H1 (cell line): ENCODE results near the gene RRP9. TPM values are rescaled to one million over a fixed set of nuclear protein-coding genes. Genes with fewer than 3 reads are reported as not detected.

Experiments
- CTCF ChIA-PET: fragments of 300-600 bp; sonication (Branson Sonifier 250); formaldehyde crosslinking; loops from one replicate; lab custom pipeline; 2021; ENCODE audit not compliant: partially characterized antibody; lab: Charles Lee
- POLR2A ChIA-PET: fragments of 300-600 bp; sonication (Branson Sonifier 250); formaldehyde crosslinking; loops from one replicate; lab custom pipeline; 2021; ENCODE audit warnings: inconsistent platforms; ENCODE audit not compliant: partially characterized antibody; lab: Charles Lee
- DNase-seq, 2 experiments: peaks; one replicate each; pipeline versions ENCODE4 v3.0.0 to v3.0.0-alpha.2; 2010 to 2022; ENCODE audit warnings: low spot score in 2 of 2, low read depth in 1 of 2, mixed read lengths in 1 of 2
- FAIRE-seq: peaks from 2 replicates; lab custom pipeline; 2011; peaks lifted over from hg19 to GRCh38; lab: Jason Lieb, UNC
- H2AFZ ChIP-seq: 2 replicates; pipeline ENCODE4 v1.8.1; 2012; ENCODE audit warnings: low read length, inconsistent platforms
- H2AK5ac ChIP-seq: 2 replicates; pipeline ENCODE4 v1.6.1; 2013; ENCODE audit warnings: low read depth, low read length
- H2BK120ac ChIP-seq: replicated peaks from 2 replicates; pipeline ENCODE3; 2013; ENCODE audit warnings: low read depth, low read length, inconsistent platforms
- H2BK12ac ChIP-seq: 2 replicates; pipeline ENCODE4 v1.6.1; 2013; ENCODE audit warnings: low read depth, low read length
- H2BK15ac ChIP-seq: 2 replicates; pipeline ENCODE4 v1.6.1; 2013; ENCODE audit warnings: low read length
- H2BK20ac ChIP-seq: 2 replicates; pipeline ENCODE4 v1.6.1; 2013; ENCODE audit warnings: low read length
- H2BK5ac ChIP-seq: 2 replicates; pipeline ENCODE4 v1.6.1; 2013; ENCODE audit warnings: low read depth, low read length
- H3K14ac ChIP-seq: 2 replicates; pipeline ENCODE4 v1.6.1; 2013; ENCODE audit warnings: inconsistent platforms; ENCODE audit not compliant: insufficient read length
- H3K18ac ChIP-seq: 2 replicates; pipeline ENCODE4 v1.6.1; 2013; ENCODE audit warnings: low read length; ENCODE audit errors: extremely low read depth
- H3K23ac ChIP-seq: 2 replicates; pipeline ENCODE4 v1.6.1; 2013; ENCODE audit warnings: inconsistent platforms; ENCODE audit not compliant: insufficient read length
- H3K23me2 ChIP-seq: 2 replicates; pipeline ENCODE4 v1.6.1; 2013; ENCODE audit warnings: low read depth, low read length
- H3K27ac ChIP-seq: 2 replicates; pipeline ENCODE4 v1.6.1; 2011; ENCODE audit warnings: low read depth, low read length, inconsistent platforms
- H3K27me3 ChIP-seq, 4 experiments: replicated peaks in 1 of 4; 1 replicate in 1 of 4; 2 replicates in 3 of 4; pipeline versions ENCODE4 v1.6.1 to v1.8.1; 2011 to 2013; ENCODE audit warnings: low read length in 3 of 4, mild to moderate bottlenecking in 3 of 4, inconsistent platforms in 2 of 4, mixed read lengths in 2 of 4, moderate library complexity in 1 of 4; ENCODE audit not compliant: control insufficient read depth in 3 of 4, insufficient read depth in 3 of 4; ENCODE audit errors: extremely low read depth in 1 of 4
- H3K36me3 ChIP-seq, 4 experiments: 2 replicates each; pipeline versions ENCODE4 v1.6.1 to v1.8.1; 2011 to 2013; ENCODE audit warnings: mild to moderate bottlenecking in 4 of 4, low read length in 3 of 4, moderate library complexity in 2 of 4, control low read depth in 1 of 4, inconsistent platforms in 1 of 4; ENCODE audit not compliant: insufficient read depth in 4 of 4, control insufficient read depth in 2 of 4
- H3K4ac ChIP-seq: replicated peaks from 2 replicates; pipeline ENCODE3; 2013; ENCODE audit warnings: low read length, low read depth, mixed read lengths, inconsistent platforms; ENCODE audit not compliant: insufficient read length
- H3K4me1 ChIP-seq, 4 experiments: replicated peaks in 1 of 4; 1 replicate in 1 of 4; 2 replicates in 3 of 4; pipeline versions ENCODE4 v1.6.1 to v1.8.1; 2011 to 2013; ENCODE audit warnings: low read length in 3 of 4, inconsistent platforms in 2 of 4, mixed read lengths in 1 of 4; ENCODE audit not compliant: insufficient read depth in 4 of 4, control insufficient read depth in 3 of 4
- H3K4me2 ChIP-seq, 2 experiments: 2 replicates each; pipeline versions ENCODE4 v1.6.1 to v1.8.1; 2011 to 2013; ENCODE audit warnings: low read depth in 2 of 2, low read length in 2 of 2, control low read depth in 1 of 2, inconsistent platforms in 1 of 2, mild to moderate bottlenecking in 1 of 2; ENCODE audit not compliant: insufficient read depth in 1 of 2
- H3K4me3 ChIP-seq, 4 experiments: fragments of 200-600, 300-600 bp in 1 of 4; sonication (generic), shearing (Covaris generic), sonication (Bioruptor Twin) in 1 of 4; 2 replicates each; pipeline versions ENCODE4 v1.5.1 to v1.8.1; 2011 to 2016; ENCODE audit warnings: low read length in 4 of 4, low read depth in 3 of 4, control low read depth in 2 of 4, inconsistent platforms in 2 of 4, mild to moderate bottlenecking in 2 of 4, mixed read lengths in 1 of 4, moderate library complexity in 1 of 4; ENCODE audit not compliant: insufficient read depth in 2 of 4; ENCODE audit errors: extremely low read depth in 1 of 4
- H3K56ac ChIP-seq: replicated peaks from 2 replicates; pipeline ENCODE3; 2013; ENCODE audit warnings: low read depth, mild to moderate bottlenecking, mixed read lengths, low read length, inconsistent platforms; ENCODE audit not compliant: insufficient read length
- H3K79me1 ChIP-seq: 2 replicates; pipeline ENCODE4 v1.6.1; 2013; ENCODE audit warnings: low read depth, low read length, control low read depth
- H3K79me2 ChIP-seq, 2 experiments: 2 replicates each; pipeline versions ENCODE4 v1.6.1 to v1.8.1; 2012 to 2013; ENCODE audit warnings: low read length in 2 of 2, mild to moderate bottlenecking in 2 of 2, inconsistent platforms in 1 of 2; ENCODE audit not compliant: insufficient read depth in 2 of 2, control insufficient read depth in 1 of 2
- H3K9ac ChIP-seq, 4 experiments: replicated peaks in 1 of 4; 1 replicate in 1 of 4; 2 replicates in 3 of 4; pipeline versions ENCODE4 v1.6.1 to v1.8.1; 2011 to 2013; ENCODE audit warnings: low read depth in 3 of 4, low read length in 3 of 4, control low read depth in 2 of 4, mild to moderate bottlenecking in 2 of 4, moderate library complexity in 2 of 4, inconsistent platforms in 1 of 4; ENCODE audit errors: extremely low read depth in 1 of 4
- H3K9me3 ChIP-seq, 2 experiments: 2 replicates each; pipeline versions ENCODE4 v1.6.1 to v1.8.1; 2012 to 2013; ENCODE audit warnings: mild to moderate bottlenecking in 2 of 2, moderate library complexity in 2 of 2, control low read depth in 1 of 2, inconsistent platforms in 1 of 2, low read depth in 1 of 2, low read length in 1 of 2, mixed read lengths in 1 of 2; ENCODE audit not compliant: insufficient read depth in 2 of 2
- H4K20me1 ChIP-seq, 2 experiments: replicated peaks in 1 of 2; 2 replicates each; pipeline versions ENCODE3 to v1.8.1; 2011 to 2013; ENCODE audit warnings: inconsistent platforms in 2 of 2, low read length in 2 of 2, mild to moderate bottlenecking in 1 of 2; ENCODE audit not compliant: insufficient read depth in 2 of 2, control insufficient read depth in 1 of 2
- H4K5ac ChIP-seq: 2 replicates; pipeline ENCODE4 v1.6.1; 2013; ENCODE audit warnings: low read length, low read depth, mixed read lengths, inconsistent platforms; ENCODE audit not compliant: insufficient read length
- H4K8ac ChIP-seq: 2 replicates; pipeline ENCODE4 v1.8.0; 2013; ENCODE audit warnings: mild to moderate bottlenecking, moderate library complexity, low read length, inconsistent platforms; ENCODE audit not compliant: insufficient read depth; ENCODE audit errors: extremely low read depth
- H4K91ac ChIP-seq: replicated peaks from 2 replicates; pipeline ENCODE3; 2013; ENCODE audit warnings: low read length, mixed read lengths, inconsistent platforms; ENCODE audit not compliant: insufficient read length
- SAP30 ChIP-seq: fragments of 300-600 bp; sonication (generic); IDR thresholded peaks from 2 replicates; pipeline ENCODE4 v1.7.1; 2012; ENCODE audit warnings: low read length, moderate library complexity, mild to moderate bottlenecking, inconsistent platforms; ENCODE audit not compliant: insufficient read depth, insufficient replicate concordance
- YY1 ChIP-seq: IDR thresholded peaks from 2 replicates; pipeline ENCODE4 v1.6.1; 2011; ENCODE audit warnings: low read depth, mild to moderate bottlenecking, low read length
- WGBS, 2 experiments: shearing (Covaris generic) in 1 of 2; methylation state at CpG; one replicate each; pipeline versions ENCODE4 v1.1.6 to v1.1.7; 2013 to 2015; ENCODE audit warnings: low lambda C conversion rate in 2 of 2, mixed read lengths in 2 of 2, inconsistent platforms in 1 of 2, low coverage in 1 of 2, missing lambda C conversion rate in 1 of 2; ENCODE audit not compliant: insufficient replicate concordance in 2 of 2, insufficient coverage in 1 of 2, insufficient read length in 1 of 2; ENCODE audit errors: extremely low coverage in 1 of 2, missing lambda C conversion rate in 1 of 2; 5-methylcytosine and 5-hydroxymethylcytosine counted together
- polyA plus RNA-seq, 7 experiments: library from polyadenylated mRNA; depleted of rRNA in 3 of 7; stranded (reverse) in 5 of 7; unstranded in 2 of 7; fragments of >200 nt in 5 of 7; fragments of 200-250 nt in 2 of 7; gene quantifications; 1 replicate in 5 of 7; 2 replicates in 1 of 7; 4 replicates in 1 of 7; pipeline versions ENCODE4 v1.2.1 to v1.2.3, GENCODE V29; 2011 to 2013; ENCODE audit warnings: missing spikeins in 2 of 7, mixed read lengths in 2 of 7
- total RNA-seq: library from RNA; stranded (reverse); fragmentation: NEBNext Ultra II Directional; extraction: Animal tissue kit (Norgen Biotek cat#: 25700); gene quantifications from 2 replicates; pipeline ENCODE4 v1.2.1, GENCODE V29; 2021

Gene RRP9
- total and polyA plus RNA-seq, 2 of the 8 experiments (the other 6 are each of a cell fraction or from before 2014, with no cell fraction given): 55.6 to 68.9 TPM

DNA sequence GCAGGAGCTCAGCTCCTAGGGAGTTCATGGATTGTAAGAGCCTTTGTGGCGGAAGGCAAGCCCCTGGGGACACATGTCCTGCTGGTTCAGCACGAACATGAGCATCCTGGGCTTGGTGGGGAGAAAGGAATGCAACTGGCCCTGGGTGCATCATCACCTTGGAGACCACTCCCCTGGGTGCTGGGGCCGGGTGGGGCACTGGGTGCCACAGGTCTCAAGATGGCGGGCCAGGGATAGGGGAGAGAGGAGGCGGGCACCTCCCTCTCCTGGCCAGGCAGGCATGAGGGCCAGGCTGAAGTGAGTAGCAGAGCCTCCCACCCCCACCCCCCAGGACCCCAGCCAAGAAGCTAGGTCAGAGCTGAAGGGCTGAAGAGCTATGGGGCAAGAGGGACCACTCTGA, 24.8 kb upstream of the RRP9 start:
- peak overlapping the region; percentile 77 to 85 for H3K4me2 ChIP-seq
- H2BK15ac ChIP-seq: peak overlapping the region; percentile 46; the same call in 1 of the 2 replicates
- H3K9me3 ChIP-seq: no peaks in the 10 kb centered on the region
- H2BK5ac ChIP-seq: peak overlapping the region; percentile 44; the same call in 1 of the 2 replicates
- H3K18ac ChIP-seq: peak overlapping the region; percentile 90
- no peak overlapping the region; the same call in 1 of the 2 replicates for H4K8ac ChIP-seq
- H3K27ac ChIP-seq: no peak overlapping the region
- H2BK120ac ChIP-seq: no peak overlapping the region
- no peaks in the 10 kb centered on the region for H3K79me2 ChIP-seq
- H4K5ac ChIP-seq: no peak overlapping the region
- 0 out of 2 replicates have a peak, but pooled peaks have one; percentile 12 for TF ChIP-seq YY1
- no peak for TF ChIP-seq SAP30
- no peak overlapping the region for H3K56ac ChIP-seq
- peak overlapping the region; percentile 17 for H4K91ac ChIP-seq
- 0 out of 2 replicates have a peak overlapping the region, but pooled peaks have one; percentile 61 for H2BK20ac ChIP-seq
- WGBS, 2 experiments: 86% methylated on average over 5 of the region's 5 CpGs; no CpG with 5 or more reads in 1 of the 2 experiments
- peak overlapping the region; percentile 80; the same call in 1 of the 2 replicates for H2BK12ac ChIP-seq
- H3K23ac ChIP-seq: no peak overlapping the region
- H3K27me3 ChIP-seq: peaks cover 0 to 13% (median 2%) of the 10 kb centered on the region in 4 experiments; a peak in 5 of 7 replicates
- CTCF ChIA-PET: interaction anchor here (1.7 to 10.5 kb wide), 3 partner anchors 9 to 86 kb away, joined by 4 to 66 read pairs (median 12); partner anchors contain the start of gene ACY1
- no peaks in the 10 kb centered on the region for H3K36me3 ChIP-seq
- H4K20me1 ChIP-seq: peaks cover 0 to 8% of the 10 kb centered on the region in 2 experiments
- no peak overlapping the region for H3K9ac ChIP-seq
- H3K4me3 ChIP-seq: peak overlapping the region in 2 of 4 experiments; percentile 37 to 64; a peak in 4 of 8 replicates
- DNase-seq (no peak), FAIRE-seq (no peak)
- POLR2A ChIA-PET: interaction anchor here (0.7 to 29.3 kb wide), 9 partner anchors 8 to 565 kb away, joined by 3 to 923 read pairs (median 8); partner anchors contain the start of genes ABHD14A, ABHD14B, ACY1 and GPR62
- no peaks in the 10 kb centered on the region for H3K79me1 ChIP-seq
- no peak overlapping the region for H3K4ac ChIP-seq
- peaks cover 9% of the 10 kb centered on the region; the same call in 1 of the 2 replicates for H3K23me2 ChIP-seq
- no peak overlapping the region for H2AFZ ChIP-seq
- peaks cover 12 to 42% (median 33%) of the 10 kb centered on the region in 4 experiments for H3K4me1 ChIP-seq
- peak overlapping the region; percentile 82; the same call in 1 of the 2 replicates for H2AK5ac ChIP-seq
- H3K14ac ChIP-seq: no peak overlapping the region
